Measurements from ENCODE around the gene CENPN. TPM values are rescaled to one million over a fixed set of nuclear protein-coding genes. Genes with fewer than 3 reads are reported as not detected.

Gene CENPN
- total RNA-seq, 6 experiments from 2014 or later: 32.3 to 52.3 (median 50.8) TPM

DNA sequence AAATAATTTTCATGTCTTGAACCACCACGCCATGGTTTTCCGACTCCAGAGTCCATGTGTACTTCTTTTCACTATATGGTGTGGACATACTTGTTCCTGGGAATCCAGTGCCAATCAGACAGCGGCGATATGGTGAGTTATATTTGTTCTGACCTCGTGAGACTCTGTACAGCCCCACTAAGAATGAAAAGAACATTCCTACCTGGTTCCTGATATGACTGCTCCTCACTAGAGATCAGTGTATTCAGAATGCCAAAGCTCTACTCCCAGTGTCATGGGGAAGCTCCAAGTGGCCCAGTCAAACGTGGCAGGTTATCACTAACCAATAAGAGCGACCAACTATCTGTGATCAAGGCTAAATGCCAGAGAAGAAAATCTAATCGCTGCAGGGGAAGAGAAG is 64.0 kb downstream of the CENPN start:
- peaks cover 3% of the 10 kb centered on the region; the same call in 1 of the 2 replicates for H3K27me3 Mint-ChIP-seq (ENCODE audit: insufficient read depth)
- no peaks in the 10 kb centered on the region for H3K9me3 Mint-ChIP-seq
- TF ChIP-seq, protein P1, sequence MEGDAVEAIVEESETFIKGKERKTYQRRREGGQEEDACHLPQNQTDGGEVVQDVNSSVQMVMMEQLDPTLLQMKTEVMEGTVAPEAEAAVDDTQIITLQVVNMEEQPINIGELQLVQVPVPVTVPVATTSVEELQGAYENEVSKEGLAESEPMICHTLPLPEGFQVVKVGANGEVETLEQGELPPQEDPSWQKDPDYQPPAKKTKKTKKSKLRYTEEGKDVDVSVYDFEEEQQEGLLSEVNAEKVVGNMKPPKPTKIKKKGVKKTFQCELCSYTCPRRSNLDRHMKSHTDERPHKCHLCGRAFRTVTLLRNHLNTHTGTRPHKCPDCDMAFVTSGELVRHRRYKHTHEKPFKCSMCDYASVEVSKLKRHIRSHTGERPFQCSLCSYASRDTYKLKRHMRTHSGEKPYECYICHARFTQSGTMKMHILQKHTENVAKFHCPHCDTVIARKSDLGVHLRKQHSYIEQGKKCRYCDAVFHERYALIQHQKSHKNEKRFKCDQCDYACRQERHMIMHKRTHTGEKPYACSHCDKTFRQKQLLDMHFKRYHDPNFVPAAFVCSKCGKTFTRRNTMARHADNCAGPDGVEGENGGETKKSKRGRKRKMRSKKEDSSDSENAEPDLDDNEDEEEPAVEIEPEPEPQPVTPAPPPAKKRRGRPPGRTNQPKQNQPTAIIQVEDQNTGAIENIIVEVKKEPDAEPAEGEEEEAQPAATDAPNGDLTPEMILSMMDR (IDR thresholded peaks at IDR 0.05): no peak
- no peak overlapping the region for H3K4me3 Mint-ChIP-seq
- H3K36me3 Mint-ChIP-seq (ENCODE audit: low read depth): no peaks in the 10 kb centered on the region
- no peak overlapping the region for H3K27ac Mint-ChIP-seq
- H3K4me1 Mint-ChIP-seq (ENCODE audit: low read depth): peaks cover 16% of the 10 kb centered on the region
- DNase-seq: no peak

- H3K4me1 Mint-ChIP-seq (ENCODE audit: low read depth): peaks cover 14% of the 10 kb centered on the region
- no peaks in the 10 kb centered on the region for H3K9me3 Mint-ChIP-seq
- H3K36me3 Mint-ChIP-seq (ENCODE audit: low read depth): no peaks in the 10 kb centered on the region
- TF ChIP-seq, protein P1 (IDR thresholded peaks at IDR 0.05): no peak
- DNase-seq: peak; percentile 15
- peaks cover 3% of the 10 kb centered on the region; the same call in 1 of the 2 replicates for H3K27me3 Mint-ChIP-seq (ENCODE audit: insufficient read depth)
- H3K4me3 Mint-ChIP-seq: no peak overlapping the region
- H3K27ac Mint-ChIP-seq: peak overlapping the region; percentile 1; the same call in 1 of the 2 replicates
These were observed 64.8 kb downstream of the CENPN start for GRCh38 chr16:81071805-81072204.

- TF ChIP-seq, protein P1 (IDR thresholded peaks at IDR 0.05): no peak
- peaks cover 19% of the 10 kb centered on the region for H3K4me1 Mint-ChIP-seq (ENCODE audit: low read depth)
These were observed 66.7 kb downstream of the CENPN start for GRCh38 chr16:81073560-81074330.

DNA sequence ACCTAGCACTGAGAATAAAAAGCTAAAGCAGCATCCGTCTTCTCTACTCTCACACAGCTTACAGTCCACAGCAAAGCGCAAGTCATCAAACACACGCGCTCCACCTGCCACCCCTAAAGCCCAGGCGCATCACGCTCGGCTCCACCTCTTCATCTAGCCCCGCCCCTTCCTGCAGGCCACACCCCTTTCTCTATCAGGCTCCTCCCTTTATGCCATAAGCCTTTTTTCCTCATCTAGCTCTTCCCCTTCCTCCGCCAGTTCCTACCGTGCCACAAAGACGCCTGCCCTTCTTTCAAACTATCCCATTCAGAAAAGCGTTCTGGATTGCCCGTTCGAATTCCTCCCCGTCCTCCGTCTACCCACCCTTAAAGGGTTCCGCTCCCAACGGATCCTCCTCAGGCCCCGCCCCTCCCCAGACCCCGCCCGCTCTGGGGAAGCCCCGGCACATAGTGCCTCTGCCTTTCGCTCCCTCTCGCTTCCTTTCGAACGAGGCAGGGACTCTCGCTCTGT is 69.6 kb downstream of the CENPN start:
- H3K4me3 Mint-ChIP-seq: no peak overlapping the region
- no peaks in the 10 kb centered on the region for H3K9me3 Mint-ChIP-seq

More at GRCh38 chr16:81073560-81074330, 66.7 kb downstream of the CENPN start:
- H3K9me3 Mint-ChIP-seq: no peaks in the 10 kb centered on the region
- no peak for DNase-seq
- peaks cover 3% of the 10 kb centered on the region; the same call in 1 of the 2 replicates for H3K27me3 Mint-ChIP-seq (ENCODE audit: insufficient read depth)
- H3K36me3 Mint-ChIP-seq (ENCODE audit: low read depth): no peaks in the 10 kb centered on the region
- no peak overlapping the region for H3K4me3 Mint-ChIP-seq
- no peak overlapping the region for H3K27ac Mint-ChIP-seq

GRCh38 chr16:81077076-81077940 is 70.3 kb downstream of the CENPN start, which contains the start of gene C16orf46:
C16orf46 (minus strand) TSS chr16:81077238; CDS start chr16:81063955, 13,283 bp downstream.
- peak; percentile 95 for DNase-seq
- no peaks in the 10 kb centered on the region for H3K36me3 Mint-ChIP-seq (ENCODE audit: low read depth)
- no peak within 1 kb of the TSS; the same call in 1 of the 2 replicates for H3K27ac Mint-ChIP-seq
- peaks cover 3% of the 10 kb centered on the region; the same call in 1 of the 2 replicates for H3K27me3 Mint-ChIP-seq (ENCODE audit: insufficient read depth)
- H3K4me1 Mint-ChIP-seq (ENCODE audit: low read depth): peaks cover 5% of the 10 kb centered on the region; the same call in 1 of the 2 replicates
- no peaks in the 10 kb centered on the region for H3K9me3 Mint-ChIP-seq
- H3K4me3 Mint-ChIP-seq: no peak within 1 kb of the TSS; the same call in 1 of the 2 replicates
- TF ChIP-seq, protein P1 (IDR thresholded peaks at IDR 0.05): no peak

More for the DNA sequence above, 69.6 kb downstream of the CENPN start:
- Mint-ChIP-seq H3K27me3 (ENCODE audit: insufficient read depth) (peaks cover 3% of the 10 kb centered on the region; the same call in 1 of the 2 replicates), H3K4me1 (ENCODE audit: low read depth) (peaks cover 11% of the 10 kb centered on the region), H3K27ac (no peak overlapping the region), H3K36me3 (ENCODE audit: low read depth) (no peaks in the 10 kb centered on the region)
- peak; percentile 78 for DNase-seq
- TF ChIP-seq, protein P1 (IDR thresholded peaks at IDR 0.05): no peak

Data from HFFc6 (cell line).